Transverse colon (tissue), 4 donors: Measurements from ENCODE around the gene PDILT. TPM values are rescaled to one million over a fixed set of nuclear protein-coding genes. Genes with fewer than 3 reads are reported as not detected.
"Not testable (repeated sequence)": the region's sequence is repeated elsewhere in the genome, so short reads cannot be mapped to it uniquely, and the experiment has no call there.

Experiments
- DNase-seq: peaks from one replicate; pipeline ENCODE4 v3.0.0-alpha.2; 2019
- H3K27ac ChIP-seq, 4 donors: fragments of 200-600 bp; sonication (generic); 2 replicates each; pipeline ENCODE4 v1.5.1; 2016 to 2018; ENCODE audit warnings: inconsistent platforms in 4 of 4
- H3K27me3 ChIP-seq: fragments of 200-600 bp; sonication (generic); 2 replicates; pipeline ENCODE4 v1.5.1; 2017; ENCODE audit warnings: inconsistent platforms
- H3K36me3 ChIP-seq, 4 donors: fragments of 200-600 bp; sonication (generic); 2 replicates each; pipeline ENCODE4 v1.5.1; 2017 to 2019; ENCODE audit warnings: inconsistent platforms in 4 of 4
- H3K4me1 ChIP-seq, 4 donors: fragments of 200-600 bp; sonication (generic); 2 replicates each; pipeline ENCODE4 v1.5.1; 2017 to 2020; ENCODE audit warnings: inconsistent platforms in 4 of 4
- H3K4me3 ChIP-seq, 4 donors: fragments of 200-600 bp; sonication (generic); 1 replicate in 1 of 4; 2 replicates in 3 of 4; pipeline versions ENCODE4 v1.5.1 to v1.6.1; 2017 to 2019; ENCODE audit warnings: inconsistent platforms in 4 of 4
- H3K9me3 ChIP-seq, 2 donors: fragments of 200-600 bp; sonication (generic); 2 replicates each; pipeline ENCODE4 v1.5.1; 2017 to 2019; ENCODE audit warnings: inconsistent platforms in 2 of 2
- EP300 ChIP-seq: sonication (generic); formaldehyde crosslinking; IDR thresholded peaks from one replicate; pipeline ENCODE4 v1.6.1; 2017; ENCODE audit warnings: antibody characterized with exemption, low read depth
- POLR2A ChIP-seq: fragments of 450-650 bp; IDR thresholded peaks from one replicate; pipeline ENCODE4 v1.6.1; 2016; ENCODE audit warnings: antibody characterized with exemption, mild to moderate bottlenecking, moderate library complexity
- POLR2AphosphoS5 ChIP-seq, 3 donors: sonication (generic); formaldehyde crosslinking; IDR thresholded peaks; one replicate each; pipeline ENCODE4 v1.6.1; 2016; ENCODE audit warnings: antibody characterized with exemption in 3 of 3
- WGBS, 2 donors: methylation state at CpG; one replicate each; pipeline ENCODE4 v1.1.5; 2018; ENCODE audit warnings: low coverage in 1 of 2; 5-methylcytosine and 5-hydroxymethylcytosine counted together
- in situ Hi-C, 4 donors: fragments of 200-750 bp; cut with MboI; loops; one replicate each; pipeline versions ENCODE4 v1.15.0 to v1.15.1; 2017; ENCODE audit warnings: low sequenced_read_pairs in 3 of 4, low pct_ligation_motif_present in 1 of 4, low pct_unique_long_range_greater_than_20kb in 1 of 4
- intact Hi-C: fragments of 100-400 bp; cut with DNase I; formaldehyde crosslinking; loops from one replicate; pipeline ENCODE4 v1.15.1; 2023; ENCODE audit warnings: low total_unique reads
- total RNA-seq, 4 donors: library from RNA; depleted of rRNA; stranded (reverse); fragments of >200 nt; gene quantifications; one replicate each; pipeline ENCODE4 v1.1.0, GENCODE V29; 2016
- TF ChIP-seq, protein P1 (sequence below), 5 experiments: fragments of 200-600 bp in 3 of 5; fragments of 450-650 bp in 2 of 5; sonication (generic) in 3 of 5; IDR thresholded peaks; 1 replicate in 2 of 5; 2 replicates in 3 of 5; pipeline ENCODE4 v1.5.1; 2016 to 2017; ENCODE audit warnings: antibody characterized with exemption in 5 of 5, inconsistent platforms in 3 of 5, mild to moderate bottlenecking in 2 of 5, moderate library complexity in 1 of 5

PDILT gene
- total RNA-seq, 4 donors from 2014 or later, result not detected

DNA sequence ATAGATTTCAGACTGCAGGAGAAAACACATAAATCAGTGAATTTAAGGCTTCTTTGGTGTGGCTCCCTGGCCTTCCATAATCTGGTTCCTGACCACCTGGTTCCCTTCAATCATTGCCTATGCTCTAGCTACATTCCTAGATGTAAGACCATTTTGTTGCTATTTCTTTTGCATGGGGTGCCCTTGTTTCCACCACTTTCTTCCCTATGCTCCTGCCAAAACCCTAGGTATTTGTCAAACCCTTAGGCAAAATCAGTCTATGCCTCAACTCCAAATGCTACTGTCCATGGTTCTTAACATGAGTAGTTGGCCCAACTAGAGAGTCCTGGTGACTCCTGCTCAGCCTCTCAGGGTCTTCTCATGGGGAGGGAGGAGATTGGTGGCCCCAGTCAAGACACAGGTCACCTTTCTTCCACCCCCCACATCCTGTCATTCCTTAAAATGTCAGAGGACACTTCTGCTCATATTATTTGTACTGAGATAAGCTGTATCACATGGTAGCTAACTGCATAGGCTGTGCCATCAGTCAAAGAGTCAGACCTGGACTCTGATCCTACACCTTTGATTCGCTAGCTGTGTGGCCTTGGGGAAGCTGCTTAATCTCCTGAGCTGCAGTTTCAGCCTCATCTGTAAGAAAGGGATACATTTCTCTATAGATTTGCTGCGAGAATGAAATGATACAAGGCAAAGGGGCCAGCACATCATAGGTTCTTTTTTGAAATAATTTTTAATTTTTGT, 19.8 kb upstream of the PDILT start:
- H3K27me3 ChIP-seq, result no peaks in the 10 kb centered on the region
- DNase-seq, result no peak
- H3K9me3 ChIP-seq, result no peaks in the 10 kb centered on the region
- TF ChIP-seq EP300, result no peak
- TF ChIP-seq POLR2A, result no peak
- TF ChIP-seq, protein P1, sequence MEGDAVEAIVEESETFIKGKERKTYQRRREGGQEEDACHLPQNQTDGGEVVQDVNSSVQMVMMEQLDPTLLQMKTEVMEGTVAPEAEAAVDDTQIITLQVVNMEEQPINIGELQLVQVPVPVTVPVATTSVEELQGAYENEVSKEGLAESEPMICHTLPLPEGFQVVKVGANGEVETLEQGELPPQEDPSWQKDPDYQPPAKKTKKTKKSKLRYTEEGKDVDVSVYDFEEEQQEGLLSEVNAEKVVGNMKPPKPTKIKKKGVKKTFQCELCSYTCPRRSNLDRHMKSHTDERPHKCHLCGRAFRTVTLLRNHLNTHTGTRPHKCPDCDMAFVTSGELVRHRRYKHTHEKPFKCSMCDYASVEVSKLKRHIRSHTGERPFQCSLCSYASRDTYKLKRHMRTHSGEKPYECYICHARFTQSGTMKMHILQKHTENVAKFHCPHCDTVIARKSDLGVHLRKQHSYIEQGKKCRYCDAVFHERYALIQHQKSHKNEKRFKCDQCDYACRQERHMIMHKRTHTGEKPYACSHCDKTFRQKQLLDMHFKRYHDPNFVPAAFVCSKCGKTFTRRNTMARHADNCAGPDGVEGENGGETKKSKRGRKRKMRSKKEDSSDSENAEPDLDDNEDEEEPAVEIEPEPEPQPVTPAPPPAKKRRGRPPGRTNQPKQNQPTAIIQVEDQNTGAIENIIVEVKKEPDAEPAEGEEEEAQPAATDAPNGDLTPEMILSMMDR (IDR thresholded peaks at IDR 0.05), result no peak
- no peak for TF ChIP-seq POLR2AphosphoS5 (IDR thresholded peaks at IDR 0.05)
- intact Hi-C loops, result no loop called here
- no peaks in the 10 kb centered on the region for H3K4me1 ChIP-seq
- H3K36me3 ChIP-seq, result no peaks in the 10 kb centered on the region
- no peak overlapping the region for H3K4me3 ChIP-seq
- whole genome bisulfite sequencing, 2 donors, result 63 to 78% methylated on average over 1 to 2 of the region's 2 CpGs
- in situ Hi-C loops, result no loop called here
- no peak overlapping the region for H3K27ac ChIP-seq

GRCh38 chr16:20423772-20424128, 19.2 kb upstream of the PDILT start:
- 83 to 88% methylated on average over 1 to 5 of the region's 5 CpGs for WGBS, 2 donors
- H3K27ac ChIP-seq, H3K27me3 ChIP-seq, H3K9me3 ChIP-seq, H3K4me3 ChIP-seq, intact Hi-C loops, H3K36me3 ChIP-seq, in situ Hi-C loops, H3K4me1 ChIP-seq, DNase-seq: not testable (repeated sequence)

DNA sequence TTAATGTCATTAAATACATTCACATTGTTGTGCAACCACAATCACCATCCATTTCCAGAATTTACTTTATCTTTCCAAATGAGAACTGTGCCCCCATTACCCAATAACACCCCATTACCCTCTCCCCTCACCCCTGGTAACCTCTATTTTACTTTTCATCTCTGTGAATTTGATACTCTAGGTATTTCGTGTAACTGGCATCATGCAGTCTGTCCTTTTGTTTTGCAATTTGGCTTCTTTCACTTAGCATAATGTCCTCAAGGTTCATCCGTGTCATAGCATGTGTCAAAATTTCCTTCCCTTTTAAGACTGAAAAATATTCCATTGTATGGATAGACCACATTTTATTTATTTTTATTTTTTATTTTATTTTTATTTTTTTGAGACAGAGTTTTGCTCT, 17.2 kb upstream of the PDILT start:
- H3K36me3 ChIP-seq, H3K9me3 ChIP-seq, DNase-seq, H3K4me1 ChIP-seq, in situ Hi-C loops, H3K4me3 ChIP-seq, intact Hi-C loops, H3K27ac ChIP-seq, H3K27me3 ChIP-seq: not testable (repeated sequence)
- 64 to 75% methylated on average over 2 of the region's 2 CpGs for WGBS, 2 donors

GRCh38 chr16:20419093-20419492, 14.6 kb upstream of the PDILT start:
- in situ Hi-C loops, H3K27ac ChIP-seq, DNase-seq, H3K36me3 ChIP-seq, H3K4me3 ChIP-seq, H3K27me3 ChIP-seq, H3K9me3 ChIP-seq, intact Hi-C loops, H3K4me1 ChIP-seq: not testable (repeated sequence)
- 85 to 100% methylated on average over 2 to 8 of the region's 8 CpGs for WGBS, 2 donors

DNA sequence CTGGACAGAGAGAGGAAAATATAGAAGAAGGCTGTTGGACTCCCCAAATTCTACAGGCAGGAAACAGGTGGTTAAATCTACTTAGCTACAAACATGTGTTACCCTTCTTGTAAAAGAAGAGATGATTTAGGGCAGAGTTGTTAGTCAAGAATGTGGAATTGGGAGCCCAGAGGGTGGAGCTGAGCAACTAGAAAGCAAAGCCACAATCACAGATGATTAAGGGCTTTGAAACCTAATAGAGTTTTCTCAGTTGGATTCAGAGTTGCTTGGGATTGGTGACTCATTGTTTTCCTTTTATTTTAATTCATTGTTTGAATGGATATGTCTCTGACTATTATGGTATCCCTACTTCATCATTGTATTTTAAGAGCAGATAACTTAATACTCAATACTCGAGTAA, 11.0 kb upstream of the PDILT start:
- intact Hi-C loops (no loop called here), in situ Hi-C loops (no loop called here)
- Histone ChIP-seq H3K4me1 (no peaks in the 10 kb centered on the region), H3K4me3 (no peak overlapping the region), H3K27ac (no peak overlapping the region), H3K36me3 (no peaks in the 10 kb centered on the region), H3K9me3 (no peaks in the 10 kb centered on the region), H3K27me3 (no peaks in the 10 kb centered on the region)
- no peak for DNase-seq
- TF ChIP-seq POLR2A (no peak), POLR2AphosphoS5 (IDR thresholded peaks at IDR 0.05) (no peak), EP300 (no peak)
- TF ChIP-seq, protein P1 (IDR thresholded peaks at IDR 0.05), result no peak
- WGBS, 2 donors, result 50 to 57% methylated on average over 1 of the region's 1 CpG

DNA sequence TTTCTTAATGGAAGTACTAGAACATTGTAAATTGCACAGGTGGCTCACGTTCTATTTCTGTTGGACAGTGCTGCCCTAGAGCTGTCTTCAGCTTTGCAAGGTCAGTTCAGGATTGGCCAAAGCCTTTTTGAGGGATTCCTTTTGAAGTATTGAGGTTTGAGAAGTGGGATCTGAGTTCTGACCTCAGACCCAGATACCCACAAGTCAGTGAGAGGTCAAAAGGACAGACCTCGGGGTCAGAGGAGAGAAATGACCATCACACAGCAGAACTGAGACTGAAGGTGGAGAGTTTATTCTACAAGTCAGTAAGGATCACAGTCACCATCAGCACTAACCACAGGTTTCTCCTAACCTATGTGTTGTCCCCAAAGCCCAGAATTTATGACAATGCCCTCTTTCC, 6.5 kb upstream of the PDILT start:
- Histone ChIP-seq H3K4me3 (no peak overlapping the region), H3K4me1 (peaks cover 0 to 4% (median 0%) of the 10 kb centered on the region in 4 donors), H3K9me3 (no peaks in the 10 kb centered on the region), H3K36me3 (no peaks in the 10 kb centered on the region), H3K27ac (no peak overlapping the region), H3K27me3 (no peaks in the 10 kb centered on the region)
- WGBS, 2 donors, result 86 to 90% methylated on average over 2 of the region's 2 CpGs
- TF ChIP-seq POLR2AphosphoS5 (IDR thresholded peaks at IDR 0.05) (no peak), POLR2A (no peak), EP300 (no peak)
- TF ChIP-seq, protein P1 (IDR thresholded peaks at IDR 0.05), result no peak
- intact Hi-C loops (no loop called here), in situ Hi-C loops (no loop called here)
- DNase-seq, result no peak
